Epithelial cell of proximal tubule (primary cell): ENCODE data around the gene CD93. TPM values are rescaled to one million over a fixed set of nuclear protein-coding genes. Genes with fewer than 3 reads are reported as not detected.
A peak's percentile ranks its signal among the peaks of the same experiment; 100 is the strongest.

Experiments used
- DNase-seq: peaks from one replicate; pipeline ENCODE4 v3.0.0-alpha.2; 2011; ENCODE audit warnings: low read depth
- H3K4me3 ChIP-seq: 2 replicates; pipeline ENCODE4 v1.5.1; 2011; ENCODE audit warnings: low read depth, mild to moderate bottlenecking, low read length
- CTCF ChIP-seq: conservative IDR thresholded peaks from 2 replicates; pipeline ENCODE4 v1.5.1; 2012; ENCODE audit warnings: low read depth, mild to moderate bottlenecking, low read length
- total RNA-seq: library from RNA; depleted of rRNA; stranded (reverse); fragments of >200 nt; gene quantifications from 2 replicates; pipeline ENCODE4 v1.2.3, GENCODE V29; 2015

CD93 gene
- total RNA-seq, 1 donor from 2014 or later: 0.06 TPM

DNA sequence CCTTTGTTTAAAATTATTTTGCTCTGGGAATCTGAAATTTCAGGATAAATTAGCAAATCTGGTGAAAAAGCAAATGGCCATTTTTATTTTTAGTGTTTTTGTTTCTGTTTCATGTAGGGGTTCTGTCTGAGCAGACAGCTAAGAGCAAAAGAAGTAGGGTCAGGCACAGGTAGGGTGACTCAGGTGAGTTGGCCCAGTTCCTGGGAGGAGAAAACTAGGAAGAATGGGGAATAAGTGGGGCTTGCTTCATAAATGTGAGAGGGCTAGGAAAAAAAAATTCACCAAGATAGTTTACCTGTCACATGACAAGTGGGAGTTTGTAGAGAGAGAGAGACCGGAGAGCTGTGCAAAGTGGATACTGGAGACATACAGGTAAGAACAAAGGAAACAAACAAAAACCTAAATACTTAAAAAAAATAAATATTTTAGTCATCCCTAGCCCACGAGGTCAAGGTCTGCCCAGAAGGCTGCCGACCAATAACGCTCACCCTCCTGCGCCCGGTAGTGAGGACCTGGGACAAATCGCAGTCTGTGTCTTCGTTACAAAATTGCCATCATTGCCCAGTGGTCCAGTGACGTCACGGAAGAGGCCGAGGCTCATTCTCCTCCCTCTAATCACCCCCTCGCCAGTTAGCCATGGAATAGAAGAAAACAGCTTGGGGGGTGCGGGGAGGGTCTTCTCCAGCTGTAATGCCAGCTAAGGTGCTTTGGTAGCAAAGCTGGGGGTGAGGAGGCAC is 39.0 kb downstream of the CD93 start:
- peak overlapping the region; percentile 65 for H3K4me3 ChIP-seq

DNA sequence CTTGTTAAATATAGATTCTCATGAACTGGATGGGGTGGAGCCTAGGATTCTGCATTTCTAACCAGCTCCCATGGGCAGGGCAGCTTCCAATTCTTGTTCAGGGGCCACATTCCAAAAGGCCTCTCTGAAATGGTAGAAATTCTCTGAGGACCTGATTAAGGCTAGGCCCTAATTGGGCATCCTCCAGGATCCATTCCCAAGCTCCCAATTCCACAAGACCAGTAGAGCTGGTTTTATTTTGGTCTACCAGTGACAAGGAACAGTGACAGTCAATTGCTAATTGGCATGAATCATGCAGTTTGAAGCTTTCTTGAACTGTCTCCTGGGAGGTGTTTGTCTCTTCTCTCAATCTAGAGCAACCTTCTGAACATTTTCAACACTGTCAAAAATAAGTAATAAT is 39.7 kb downstream of the CD93 start:
- no peak for TF ChIP-seq CTCF
- peak overlapping the region; percentile 65 for H3K4me3 ChIP-seq
- DNase-seq: no peak

More for the DNA sequence above, 39.0 kb downstream of the CD93 start:
- DNase-seq: no peak
- no peak for TF ChIP-seq CTCF

DNA sequence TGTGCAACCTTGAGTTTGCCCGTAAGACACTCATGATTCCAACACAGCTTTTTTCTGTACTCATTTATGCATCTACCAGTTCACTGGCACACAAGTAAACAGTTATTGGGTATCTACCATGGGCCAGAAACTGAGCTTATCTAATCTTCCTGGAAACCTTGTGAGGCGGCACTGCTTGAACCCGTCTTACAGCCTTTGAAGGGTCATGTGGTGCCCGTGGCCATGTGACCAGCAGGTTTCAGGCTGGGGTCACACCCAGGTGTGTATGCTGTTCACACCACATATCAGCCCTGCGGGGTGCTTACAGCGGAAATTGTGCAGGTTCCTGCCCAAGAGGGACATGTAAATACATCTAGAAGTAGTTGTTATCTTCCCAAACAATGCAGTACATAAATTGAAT is 42.7 kb downstream of the CD93 start:
- DNase-seq: no peak
- H3K4me3 ChIP-seq: no peak overlapping the region
- peak; percentile 11 for TF ChIP-seq CTCF

DNA sequence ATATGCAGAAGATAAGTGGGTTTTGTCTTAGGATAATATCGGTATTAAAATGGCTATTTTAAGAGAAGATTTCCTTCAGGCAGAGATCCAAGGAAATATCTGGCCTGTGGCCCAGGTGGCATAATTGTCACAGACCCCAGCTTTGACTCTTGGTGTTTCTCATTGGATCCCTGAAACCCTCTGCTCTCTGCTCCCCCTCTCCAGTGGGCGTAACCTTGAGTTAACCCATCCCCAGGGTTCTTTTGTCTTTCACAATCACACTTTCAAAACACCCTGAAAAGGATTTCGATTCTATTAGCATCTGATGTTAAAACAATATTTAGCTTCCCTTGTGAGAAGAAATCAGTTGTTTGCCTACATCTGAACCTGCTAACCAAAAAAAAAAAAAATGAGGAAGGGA is 43.9 kb downstream of the CD93 start:
- DNase-seq: no peak
- H3K4me3 ChIP-seq: no peak overlapping the region
- no peak for TF ChIP-seq CTCF

GRCh38 chr20:23039885-23040508 is 46.1 kb downstream of the CD93 start:
- no peak for DNase-seq
- TF ChIP-seq CTCF: no peak

GRCh38 chr20:23039136-23039875 is 46.8 kb downstream of the CD93 start:
- DNase-seq: no peak

More at GRCh38 chr20:23039885-23040508, 46.1 kb downstream of the CD93 start:
- H3K4me3 ChIP-seq: no peak overlapping the region

More at GRCh38 chr20:23039136-23039875, 46.8 kb downstream of the CD93 start:
- TF ChIP-seq CTCF: no peak
- no peak overlapping the region for H3K4me3 ChIP-seq
